GM19395 (cell line): Measurements from ENCODE around the gene ARL6IP6.

Experiments used
- ATAC-seq: cut with Tn5 transposase; IDR thresholded peaks from one replicate; pipeline ENCODE4 v1.9.1; 2021; ENCODE audit warnings: mild to moderate bottlenecking, moderate library complexity; ENCODE audit not compliant: unreplicated experiment

ARL6IP6 gene

DNA sequence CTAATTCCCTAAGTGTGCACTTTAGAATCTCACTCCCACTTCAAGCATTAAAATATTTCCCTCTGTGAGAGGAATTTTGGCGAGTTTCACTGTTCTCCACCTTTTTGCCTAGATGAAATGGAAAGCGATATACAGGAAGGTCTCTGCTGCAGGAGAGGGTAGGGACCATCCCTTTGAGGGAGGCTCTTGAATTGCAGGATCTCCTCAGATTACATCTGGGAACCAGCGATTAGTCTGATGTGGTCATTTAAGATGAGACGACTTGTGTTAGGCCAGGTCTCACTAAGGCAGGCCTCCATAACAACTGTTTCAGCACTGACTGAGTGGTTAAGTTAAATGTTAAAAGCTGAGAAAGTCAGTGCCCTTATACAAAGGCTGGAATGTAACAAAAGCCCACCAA, 74.6 kb downstream of the ARL6IP6 start:
- no peak for ATAC-seq

DNA sequence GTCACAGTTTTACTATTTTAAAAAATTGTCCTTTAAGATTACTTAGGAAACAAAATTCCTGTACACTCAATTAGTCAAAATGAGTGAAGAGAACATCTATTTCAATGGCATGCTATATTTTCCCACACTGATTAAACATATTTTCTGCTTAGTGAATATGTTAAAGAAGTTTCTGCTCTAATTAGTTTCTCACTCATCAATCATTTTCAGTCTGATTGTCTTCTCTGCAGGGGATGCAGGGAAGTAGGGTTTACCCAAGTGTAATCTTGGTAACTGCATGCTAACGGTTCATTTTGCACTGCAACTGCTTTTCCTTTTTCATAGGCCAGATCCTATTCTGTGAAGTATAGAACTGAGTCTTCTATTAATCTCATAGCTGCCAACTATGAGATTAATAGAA, 78.5 kb downstream of the ARL6IP6 start:
- no peak for ATAC-seq

DNA sequence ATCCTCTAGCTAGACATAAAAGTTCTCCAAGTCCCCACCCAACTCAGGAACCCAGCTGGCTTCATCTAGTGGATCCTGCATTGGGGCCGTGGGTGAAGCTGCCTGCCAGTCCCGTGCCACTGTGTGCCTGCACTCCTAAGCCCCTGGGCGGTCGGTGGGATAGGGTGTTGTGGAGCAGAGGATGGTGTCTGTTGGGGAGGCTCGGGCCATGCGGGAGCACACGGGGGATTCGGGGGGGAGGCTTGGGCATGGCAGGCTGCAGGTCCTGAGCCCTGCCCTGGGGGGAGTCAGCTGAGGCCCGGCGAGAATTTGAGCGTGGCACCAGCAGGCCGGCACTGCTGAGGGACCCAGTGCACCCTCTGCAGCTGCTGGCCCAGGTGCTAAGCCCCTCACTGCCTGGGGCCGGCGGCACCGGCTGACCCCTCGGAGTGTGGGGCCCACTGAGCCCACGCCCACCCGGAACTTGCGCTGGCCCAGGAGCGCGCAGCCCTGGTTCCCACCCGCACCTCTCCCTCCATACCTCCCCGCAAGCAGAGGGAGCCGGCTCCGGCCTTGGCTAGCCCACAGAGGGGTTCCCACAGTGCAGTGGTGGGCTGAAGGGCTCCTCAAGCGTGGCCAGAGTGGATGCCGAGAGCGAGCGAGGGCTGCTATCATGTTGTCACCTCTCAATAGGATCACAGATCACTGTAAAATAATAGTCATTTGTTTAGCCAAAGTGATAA, 86.4 kb downstream of the ARL6IP6 start:
- ATAC-seq: no peak

DNA sequence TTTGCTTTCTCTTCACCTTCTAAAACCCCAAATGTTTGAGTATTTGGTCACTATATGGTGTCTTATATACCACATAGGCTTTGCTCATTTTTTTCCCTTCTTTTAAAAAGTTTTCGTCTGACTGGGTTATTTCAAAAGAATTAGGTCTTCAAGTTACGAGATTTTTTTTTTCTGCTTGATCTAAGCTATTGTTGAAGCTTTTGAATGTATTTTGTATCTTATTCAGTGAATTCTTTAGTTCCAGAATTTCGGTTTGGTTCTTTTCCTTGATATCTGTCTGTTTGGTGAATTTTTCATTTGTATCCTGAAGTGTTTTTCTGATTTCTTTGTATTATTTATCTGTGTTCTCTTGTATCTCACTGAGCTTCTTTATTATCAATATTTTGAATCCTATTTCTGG, 93.5 kb downstream of the ARL6IP6 start:
- no peak for ATAC-seq
